Measurements from ENCODE around the gene TXNDC17. TPM values are rescaled to one million over a fixed set of nuclear protein-coding genes. Genes with fewer than 3 reads are reported as not detected.
A peak's percentile ranks its signal among the peaks of the same experiment; 100 is the strongest.

TXNDC17 gene
- total RNA-seq, 1 donor, result 74.3 TPM

DNA sequence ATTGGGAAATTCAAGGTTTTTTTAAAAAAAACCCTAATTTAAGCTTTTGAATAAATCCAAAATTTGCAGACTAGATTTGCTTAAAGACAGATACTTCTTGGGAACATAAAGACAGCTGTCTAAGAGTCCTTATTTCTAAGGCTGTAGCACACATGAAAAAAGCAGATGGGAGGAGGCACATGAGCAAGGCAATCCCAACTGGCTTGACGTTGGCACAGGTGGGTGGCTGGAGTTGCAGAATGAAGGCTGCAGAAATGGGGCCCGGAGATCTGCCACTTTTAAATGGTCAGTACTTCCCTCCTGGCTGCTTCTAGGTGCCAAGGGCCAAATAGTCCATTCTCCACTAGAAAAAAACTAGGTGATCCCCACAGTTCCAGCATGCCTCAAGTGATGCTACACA, 4.8 kb upstream of the TXNDC17 start:
- H3K4me3 ChIP-seq (ENCODE audit: low read depth, low read length), result no peak overlapping the region
- TF ChIP-seq, protein P1, sequence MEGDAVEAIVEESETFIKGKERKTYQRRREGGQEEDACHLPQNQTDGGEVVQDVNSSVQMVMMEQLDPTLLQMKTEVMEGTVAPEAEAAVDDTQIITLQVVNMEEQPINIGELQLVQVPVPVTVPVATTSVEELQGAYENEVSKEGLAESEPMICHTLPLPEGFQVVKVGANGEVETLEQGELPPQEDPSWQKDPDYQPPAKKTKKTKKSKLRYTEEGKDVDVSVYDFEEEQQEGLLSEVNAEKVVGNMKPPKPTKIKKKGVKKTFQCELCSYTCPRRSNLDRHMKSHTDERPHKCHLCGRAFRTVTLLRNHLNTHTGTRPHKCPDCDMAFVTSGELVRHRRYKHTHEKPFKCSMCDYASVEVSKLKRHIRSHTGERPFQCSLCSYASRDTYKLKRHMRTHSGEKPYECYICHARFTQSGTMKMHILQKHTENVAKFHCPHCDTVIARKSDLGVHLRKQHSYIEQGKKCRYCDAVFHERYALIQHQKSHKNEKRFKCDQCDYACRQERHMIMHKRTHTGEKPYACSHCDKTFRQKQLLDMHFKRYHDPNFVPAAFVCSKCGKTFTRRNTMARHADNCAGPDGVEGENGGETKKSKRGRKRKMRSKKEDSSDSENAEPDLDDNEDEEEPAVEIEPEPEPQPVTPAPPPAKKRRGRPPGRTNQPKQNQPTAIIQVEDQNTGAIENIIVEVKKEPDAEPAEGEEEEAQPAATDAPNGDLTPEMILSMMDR (IDR thresholded peaks at IDR 0.05; ENCODE audit: insufficient read depth, low read depth, low read length), result no peak
- DNase-seq (ENCODE audit: low read depth), result no peak

- no peak for DNase-seq (ENCODE audit: low read depth)
- no peak overlapping the region for H3K4me3 ChIP-seq (ENCODE audit: low read depth, low read length)
- TF ChIP-seq, protein P1 (IDR thresholded peaks at IDR 0.05; ENCODE audit: insufficient read depth, low read depth, low read length), result no peak
These were observed 4.0 kb upstream of the TXNDC17 start for GRCh38 chr17:6636616-6637457.

DNA sequence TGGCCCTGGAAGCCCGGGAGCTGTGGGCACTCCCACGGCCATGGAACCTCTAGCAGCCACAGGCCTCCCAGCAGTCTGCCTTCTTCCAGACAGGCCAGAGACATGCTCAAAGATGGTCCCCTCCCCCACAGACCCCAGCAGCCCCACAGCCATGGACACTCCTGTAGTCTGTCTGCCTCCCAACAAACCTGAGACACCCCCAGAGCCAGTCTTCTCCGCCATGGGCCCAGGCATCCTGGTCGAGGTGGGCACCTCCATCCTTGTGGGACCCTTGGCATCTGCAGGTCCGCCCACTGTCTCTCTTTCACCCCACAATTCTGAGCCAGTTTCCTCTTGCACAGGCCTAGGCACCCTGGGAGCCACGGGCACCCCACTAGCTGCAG, 3.4 kb upstream of the TXNDC17 start:
- DNase-seq (ENCODE audit: low read depth), result no peak
- TF ChIP-seq, protein P1 (IDR thresholded peaks at IDR 0.05; ENCODE audit: insufficient read depth, low read depth, low read length), result no peak
- H3K4me3 ChIP-seq (ENCODE audit: low read depth, low read length), result no peak overlapping the region

DNA sequence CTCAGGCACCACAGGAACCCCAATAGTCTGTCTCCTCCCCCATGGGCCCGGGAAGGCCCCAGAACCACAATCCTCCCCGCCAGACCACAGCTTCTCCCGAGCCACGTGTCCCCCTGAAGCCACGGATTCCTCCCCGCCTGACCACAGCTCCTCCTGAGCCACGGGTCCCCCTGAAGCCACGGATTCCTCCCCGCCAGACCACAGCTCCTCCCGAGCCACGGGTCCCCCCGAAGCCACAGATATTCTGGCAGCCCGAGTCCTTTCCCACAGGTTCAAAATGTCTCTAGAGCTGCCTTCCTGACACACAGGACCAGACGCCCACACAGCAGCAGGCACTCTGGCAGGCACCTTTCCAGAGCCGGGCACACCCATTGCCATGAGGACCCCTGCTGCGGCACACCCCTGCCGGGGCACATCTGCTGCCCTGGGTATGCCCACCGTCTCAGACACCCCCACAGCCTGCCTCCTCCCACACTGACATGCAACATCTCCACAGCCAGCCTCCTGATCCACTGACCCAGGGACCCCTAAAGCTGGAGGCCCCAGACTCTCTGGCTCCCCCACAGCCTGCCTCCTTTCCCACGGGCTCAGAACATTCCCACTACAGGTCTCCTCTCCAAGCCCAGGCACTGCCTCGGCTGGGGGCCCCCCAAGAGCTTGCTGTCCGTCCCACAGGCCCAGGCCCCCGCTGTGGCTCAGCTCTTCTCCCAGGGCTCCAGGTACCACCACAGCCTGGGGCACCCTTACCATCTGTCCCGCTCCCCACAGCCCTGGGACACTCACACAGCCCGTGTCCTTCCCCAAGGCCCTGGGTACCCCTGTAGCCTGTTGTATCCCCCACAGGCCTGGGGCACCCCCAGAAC, 2.6 kb upstream of the TXNDC17 start:
- no peak overlapping the region for H3K4me3 ChIP-seq (ENCODE audit: low read depth, low read length)
- TF ChIP-seq, protein P1 (IDR thresholded peaks at IDR 0.05; ENCODE audit: insufficient read depth, low read depth, low read length), result no peak
- DNase-seq (ENCODE audit: low read depth), result no peak

GRCh38 chr17:6639014-6639585, 1.8 kb upstream of the TXNDC17 start:
- TF ChIP-seq, protein P1 (IDR thresholded peaks at IDR 0.05; ENCODE audit: insufficient read depth, low read depth, low read length), result no peak
- peak overlapping the region; percentile 99 for H3K4me3 ChIP-seq (ENCODE audit: low read depth, low read length)
- DNase-seq (ENCODE audit: low read depth), result no peak

DNA sequence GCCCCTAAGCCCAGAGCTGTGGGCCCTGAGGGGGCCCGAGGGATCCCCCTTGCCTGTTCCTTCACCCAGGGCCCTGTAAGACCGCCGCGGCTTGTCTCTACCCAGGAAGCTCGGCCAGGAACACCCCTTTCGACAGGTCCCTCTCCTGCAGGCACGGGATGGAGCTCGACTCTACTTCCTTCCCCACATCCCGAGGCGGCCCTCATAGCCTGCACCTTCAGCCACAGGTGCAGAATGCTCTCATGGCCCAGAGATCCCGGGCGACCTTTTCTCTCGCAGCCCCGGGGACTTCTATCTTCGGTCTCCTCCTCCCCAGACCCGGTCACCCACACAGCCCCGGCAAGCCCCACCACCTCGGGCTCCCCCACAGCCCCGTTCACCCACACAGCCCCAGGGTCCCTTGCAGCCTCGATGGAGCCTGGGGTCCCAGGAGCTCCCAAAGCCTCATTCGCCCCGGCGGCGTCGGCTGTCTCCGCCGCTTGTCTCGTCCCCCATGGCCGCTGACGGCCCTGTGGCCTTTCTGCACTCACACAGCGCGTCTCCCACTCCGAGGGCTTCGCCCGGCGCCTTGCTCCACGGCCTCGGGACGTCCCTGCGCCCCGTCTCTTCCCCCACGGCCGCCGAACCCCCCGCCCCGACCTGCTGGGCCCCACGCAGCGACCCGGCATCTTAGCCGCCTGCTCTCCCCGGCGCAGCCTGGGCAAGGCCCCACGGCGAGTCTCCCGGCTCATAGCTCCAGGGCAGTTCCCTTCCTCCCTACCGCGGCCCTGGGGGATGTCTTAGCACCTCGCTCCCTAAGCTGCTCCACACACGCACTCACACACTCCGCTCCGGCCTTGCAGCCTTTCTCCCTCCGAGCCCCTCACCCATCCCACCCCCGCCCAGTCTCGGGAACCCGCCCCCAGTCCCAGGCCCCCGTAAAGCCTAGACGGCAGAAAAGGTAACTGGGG, 999 bp upstream of the TXNDC17 start:
- TF ChIP-seq, protein P1 (IDR thresholded peaks at IDR 0.05; ENCODE audit: insufficient read depth, low read depth, low read length), result no peak
- peak; percentile 50 for DNase-seq (ENCODE audit: low read depth)
- H3K4me3 ChIP-seq (ENCODE audit: low read depth, low read length), result peak overlapping the region; percentile 99

Data from fibroblast of villous mesenchyme (primary cell).